NCI-H226 (cell line): Measurements from ENCODE around the gene CNTNAP2.

ENCODE experiments used
- DNase-seq: peaks from one replicate; pipeline ENCODE4 v3.0.0-alpha.2; 2015

Gene CNTNAP2

DNA sequence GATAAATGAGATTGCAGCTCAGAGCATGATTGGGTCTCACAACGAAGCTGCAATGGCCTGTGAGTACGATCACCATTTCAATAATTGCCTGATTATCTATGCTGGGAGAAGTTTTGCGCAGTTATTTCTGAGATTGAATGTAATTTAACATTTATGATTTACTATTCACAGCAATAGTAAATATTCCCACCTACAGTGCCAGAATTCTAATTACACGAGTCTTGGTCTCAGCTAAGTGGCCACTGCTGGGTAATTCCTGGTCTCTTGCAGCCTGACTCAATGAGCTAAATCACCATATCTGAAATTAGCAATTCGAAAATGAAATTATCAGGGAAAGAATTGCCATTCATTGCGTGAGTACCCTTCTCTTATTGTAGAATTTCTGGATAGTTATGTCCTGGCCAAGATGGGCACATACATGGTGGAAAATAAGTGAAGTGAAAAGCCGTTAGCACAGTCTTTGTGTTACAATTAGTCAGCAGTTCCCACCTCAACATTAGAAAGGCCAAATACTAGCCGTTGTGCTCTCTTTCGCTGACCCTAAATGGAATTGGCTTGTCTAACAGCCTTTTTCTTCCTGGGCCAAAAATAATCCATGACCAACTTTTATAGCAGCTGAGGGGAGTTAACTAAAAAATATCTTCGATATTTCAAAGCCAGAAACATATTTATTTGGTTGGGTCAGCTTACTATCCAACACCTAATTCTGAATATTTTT, 1793.0 kb downstream of the CNTNAP2 start:
- no peak for DNase-seq

DNA sequence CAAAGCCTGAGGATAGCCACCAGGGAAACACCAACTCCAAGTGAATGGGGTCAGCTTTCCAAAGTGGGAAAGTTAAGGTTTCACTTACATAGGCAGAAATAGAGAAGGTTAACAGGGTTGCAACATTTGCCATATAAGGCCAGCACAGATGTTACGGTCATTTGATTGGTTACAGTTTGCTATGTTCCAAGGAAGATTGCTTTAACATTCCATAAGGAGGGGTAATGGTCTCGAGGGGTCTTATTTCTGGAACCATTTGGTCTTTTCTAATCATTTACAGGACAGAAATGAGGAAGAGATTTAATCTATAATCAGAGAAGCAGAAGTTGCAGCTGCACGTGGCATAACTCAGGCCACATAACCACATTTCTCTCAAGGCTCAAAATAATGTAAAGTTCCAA, 1794.6 kb downstream of the CNTNAP2 start:
- DNase-seq: no peak

DNA sequence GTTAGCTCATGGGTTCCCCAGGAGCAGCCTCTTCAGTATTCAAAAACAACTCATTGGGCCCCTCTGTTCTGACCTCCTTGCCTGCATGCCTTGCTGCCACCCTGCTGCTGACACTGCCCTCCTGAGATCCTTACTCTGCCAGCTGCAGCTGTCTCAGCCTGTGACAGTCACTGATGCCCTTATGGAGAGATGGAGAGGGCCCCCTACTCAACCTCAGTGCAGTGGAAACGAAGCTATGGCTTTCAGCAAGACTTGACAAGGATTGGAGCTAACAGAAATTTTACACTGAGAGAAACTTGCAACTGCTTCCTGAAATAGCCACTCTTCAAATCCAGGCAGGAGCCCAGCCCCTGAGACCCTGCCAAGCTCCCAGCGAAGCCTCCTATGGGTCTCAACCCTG, 1795.7 kb downstream of the CNTNAP2 start:
- no peak for DNase-seq

DNA sequence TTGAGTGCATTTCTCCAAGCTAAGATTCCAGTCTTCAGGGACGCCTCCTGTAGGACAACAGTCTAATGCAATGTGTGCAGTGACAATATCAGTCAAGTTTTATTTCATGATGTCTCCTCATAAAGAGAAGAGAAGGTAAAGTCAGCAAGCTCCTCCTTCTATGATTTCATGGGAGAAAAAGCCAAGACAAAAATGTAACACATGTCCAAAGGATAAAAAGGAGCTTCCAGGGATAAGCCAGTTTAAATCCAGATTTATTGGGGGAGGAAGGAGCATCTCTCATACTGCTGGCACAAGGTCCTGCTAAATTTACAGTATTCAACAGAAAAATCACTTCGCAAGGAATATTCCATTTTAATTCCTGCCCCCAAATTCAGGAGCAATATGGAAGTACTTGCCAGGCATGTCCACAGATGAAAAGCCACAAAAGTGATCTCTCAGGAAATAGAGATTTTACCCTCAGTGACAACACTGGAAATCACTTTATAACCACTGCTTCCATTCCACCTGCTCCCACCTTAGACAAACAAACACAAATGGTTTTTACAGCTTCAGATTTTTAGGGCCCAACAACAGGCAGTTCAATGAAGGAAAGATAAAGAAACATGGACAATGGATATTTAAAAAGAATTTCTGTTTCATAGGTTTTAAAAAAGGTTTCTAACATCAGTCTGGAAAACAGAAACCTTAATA, 1796.5 kb downstream of the CNTNAP2 start:
- DNase-seq: no peak

DNA sequence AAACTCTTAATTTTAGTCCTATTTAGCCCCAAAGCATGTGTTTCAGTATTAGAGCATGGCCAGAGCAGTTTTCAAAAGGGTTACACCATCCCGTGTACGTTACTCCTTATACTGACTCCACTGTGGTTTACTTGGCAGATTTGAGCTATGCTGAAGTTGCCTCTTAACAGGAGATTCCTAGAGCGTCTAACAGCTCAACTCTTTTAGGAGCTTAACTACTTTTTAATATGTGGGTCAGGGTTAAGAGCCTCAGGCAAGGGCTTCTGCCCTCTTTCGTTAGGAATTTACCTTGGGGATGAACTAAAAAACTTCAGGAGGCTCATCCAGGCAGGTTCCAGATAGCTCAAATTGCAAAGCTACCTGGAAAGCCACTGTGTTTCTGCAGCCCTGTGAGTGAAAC, 1799.2 kb downstream of the CNTNAP2 start:
- DNase-seq: no peak

DNA sequence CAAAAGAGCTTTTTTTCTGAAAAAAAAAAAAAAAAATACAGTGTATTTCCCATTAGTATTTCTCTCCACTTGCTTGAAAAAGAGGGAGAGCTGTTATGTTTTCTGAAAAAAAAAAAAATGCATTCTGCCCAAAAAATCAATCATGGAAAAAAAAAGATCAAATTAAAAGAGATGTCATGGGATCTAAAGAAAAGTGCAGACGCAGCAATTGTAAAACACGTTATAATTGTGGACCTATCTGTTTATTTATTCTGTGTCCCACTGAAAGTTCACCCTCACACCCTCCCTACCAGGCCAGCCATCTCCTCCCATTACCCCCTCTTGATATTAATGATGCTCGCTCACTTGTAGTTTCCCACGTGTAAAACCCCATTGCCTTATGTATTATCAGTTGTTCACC, 1800.0 kb downstream of the CNTNAP2 start:
- DNase-seq: no peak

DNA sequence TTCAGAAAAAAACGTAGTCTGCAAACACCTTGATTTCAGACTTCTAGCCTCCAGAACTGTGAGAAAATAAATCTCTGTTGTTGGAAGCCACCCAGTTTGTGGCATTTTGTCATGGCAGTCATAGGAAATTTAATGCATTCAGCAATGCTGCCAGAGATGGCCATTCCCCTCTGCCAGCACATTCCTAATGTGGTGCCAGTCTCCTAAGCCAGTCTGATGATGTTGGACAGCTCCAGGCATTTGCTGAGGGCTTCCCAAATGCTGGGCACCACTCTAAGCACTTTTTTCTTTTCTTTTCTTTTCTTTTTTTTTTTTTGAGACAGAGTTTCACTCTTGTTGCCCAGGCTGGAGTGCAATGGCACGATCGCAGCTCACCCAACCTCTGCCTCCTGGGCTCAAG, 1807.2 kb downstream of the CNTNAP2 start:
- DNase-seq: no peak

DNA sequence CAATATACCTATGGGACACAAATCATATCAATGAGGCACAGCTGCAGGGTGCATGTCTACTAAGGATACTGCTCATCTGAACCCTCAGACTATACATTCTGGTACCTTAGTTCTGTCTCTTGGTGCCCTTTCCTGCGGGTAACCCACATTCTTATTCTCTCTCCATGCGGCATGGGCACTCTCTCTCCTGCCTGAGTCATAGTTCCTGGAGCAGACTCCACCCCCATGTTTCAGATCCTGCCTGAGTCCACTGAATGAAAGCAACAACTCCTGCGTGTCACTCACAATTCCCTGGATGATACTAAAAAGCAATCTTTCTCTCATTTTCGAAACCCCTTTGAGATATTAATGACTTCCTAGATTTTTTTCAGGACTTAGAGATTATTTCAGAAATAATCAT, 1820.8 kb downstream of the CNTNAP2 start:
- no peak for DNase-seq

DNA sequence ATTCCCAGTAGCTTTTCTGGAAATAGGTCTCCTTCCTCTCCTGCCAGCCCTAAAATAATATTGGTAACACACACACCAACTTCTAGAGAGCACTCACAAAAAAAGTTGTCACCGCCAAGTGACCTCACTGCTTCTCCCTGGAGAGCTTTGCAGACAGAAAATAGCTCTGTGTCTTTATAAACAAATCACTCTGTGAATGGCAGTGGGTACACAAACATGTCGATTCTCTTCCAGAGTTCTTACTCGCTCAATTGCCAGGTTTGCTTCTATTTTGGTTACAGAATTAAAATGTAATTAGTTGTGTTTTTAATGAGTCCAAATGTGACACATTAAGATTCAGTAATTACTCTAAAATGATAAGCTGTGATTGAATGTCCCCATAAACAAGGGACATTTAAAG, 1824.8 kb downstream of the CNTNAP2 start:
- DNase-seq: no peak

DNA sequence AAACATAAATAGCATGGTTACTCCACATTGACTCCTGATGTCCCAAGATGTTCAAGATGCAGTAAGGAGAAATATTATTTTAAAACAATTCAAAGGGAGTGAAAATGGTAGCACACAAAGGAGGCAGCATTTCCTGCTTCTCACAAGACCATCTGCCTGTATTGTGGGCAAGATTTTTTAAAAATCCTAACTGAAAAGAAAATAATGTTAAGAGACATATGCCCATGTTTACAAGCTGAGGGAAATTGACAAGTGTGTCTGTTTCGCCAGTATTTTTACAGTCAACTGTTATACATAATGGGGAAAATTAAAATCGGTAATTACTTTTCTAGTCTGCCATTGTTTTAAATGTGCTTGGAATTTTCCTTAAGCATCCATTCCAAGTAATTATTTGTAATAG, 1827.7 kb downstream of the CNTNAP2 start:
- no peak for DNase-seq

DNA sequence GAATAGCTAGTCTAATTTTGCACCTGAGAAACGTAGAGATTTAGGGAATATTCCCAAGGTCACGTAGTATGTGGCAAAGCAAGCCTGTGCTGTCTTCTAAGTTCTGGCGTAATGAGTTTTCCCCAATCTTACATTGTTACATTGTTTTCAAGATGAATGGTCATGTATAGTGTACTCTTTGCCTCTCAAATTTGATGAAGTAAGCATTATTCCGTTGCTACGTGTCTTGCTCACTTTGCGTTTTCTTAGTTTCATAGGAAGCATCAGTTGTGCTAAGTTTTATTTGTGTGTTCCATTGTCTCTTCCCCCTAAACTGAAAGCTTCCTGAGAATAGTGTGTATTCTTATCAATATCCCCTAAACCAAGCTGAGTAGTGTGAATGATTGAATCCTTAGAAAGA, 1836.3 kb downstream of the CNTNAP2 start:
- no peak for DNase-seq

DNA sequence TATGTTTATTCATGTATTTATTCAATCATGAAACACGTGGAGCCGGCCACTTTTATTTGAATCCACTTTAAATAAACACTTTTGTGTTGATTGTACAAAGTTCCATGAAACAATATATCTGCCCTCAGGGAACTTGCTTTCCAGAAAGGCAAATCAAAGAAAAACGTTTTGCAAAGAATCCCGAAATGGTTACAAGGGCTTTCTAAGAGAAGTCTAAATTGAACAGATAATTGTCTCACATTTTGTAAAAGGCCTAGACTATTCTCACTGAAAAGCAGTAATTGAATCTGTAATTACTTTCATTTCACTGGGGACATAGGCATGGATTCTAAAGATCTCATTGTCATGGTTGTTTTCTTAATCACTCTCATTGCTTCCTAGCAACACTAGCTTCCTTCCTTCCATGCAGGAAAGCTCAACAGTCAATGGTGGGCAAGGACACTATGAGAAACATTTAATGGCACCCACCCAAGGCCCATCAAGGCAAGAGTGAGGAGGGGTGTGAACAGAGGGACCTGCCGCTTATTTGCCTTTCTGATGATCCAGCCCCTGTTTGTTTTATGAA, 1851.5 kb downstream of the CNTNAP2 start:
- DNase-seq: no peak

DNA sequence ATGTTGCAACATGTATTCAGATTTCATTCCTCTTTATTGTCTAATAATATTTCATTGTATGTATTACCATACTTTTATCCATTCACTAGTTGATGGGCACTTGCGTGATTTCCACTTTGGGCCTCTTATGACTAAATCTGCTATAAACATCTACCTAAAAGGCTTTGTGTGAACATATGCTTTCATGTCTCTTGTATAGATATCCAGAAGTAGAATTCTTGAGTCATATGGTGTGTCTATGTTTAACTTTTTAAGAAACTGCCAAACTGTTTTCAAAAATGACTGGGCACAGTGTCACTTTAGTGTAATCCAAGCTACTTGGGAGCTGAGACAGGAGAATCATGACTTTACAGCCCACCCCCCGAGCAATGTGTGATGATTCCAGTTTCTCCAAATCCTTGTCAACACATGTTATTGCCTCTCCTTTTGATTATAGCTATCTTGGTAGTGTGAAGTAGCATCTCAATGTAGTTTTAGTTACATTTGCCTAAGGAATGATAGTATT, 1855.1 kb downstream of the CNTNAP2 start:
- no peak for DNase-seq

DNA sequence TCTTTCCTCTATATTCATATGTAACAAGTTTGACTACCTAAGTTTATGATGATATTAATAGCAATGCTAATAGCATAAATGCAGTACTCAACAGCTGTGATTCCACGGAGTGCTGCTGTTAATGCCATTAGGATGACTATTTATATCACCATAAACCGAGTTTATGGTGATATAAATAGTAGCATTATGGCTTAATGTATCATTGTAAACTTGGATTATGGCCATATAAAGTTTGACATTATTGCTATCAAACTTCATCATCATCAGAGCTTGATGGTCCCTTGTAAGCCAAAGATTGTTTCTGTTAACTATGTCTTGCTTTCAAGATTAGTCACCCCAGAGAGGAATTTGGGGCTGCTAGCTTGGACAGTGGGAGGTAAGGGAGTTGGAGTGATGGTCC, 1861.6 kb downstream of the CNTNAP2 start:
- DNase-seq: no peak

DNA sequence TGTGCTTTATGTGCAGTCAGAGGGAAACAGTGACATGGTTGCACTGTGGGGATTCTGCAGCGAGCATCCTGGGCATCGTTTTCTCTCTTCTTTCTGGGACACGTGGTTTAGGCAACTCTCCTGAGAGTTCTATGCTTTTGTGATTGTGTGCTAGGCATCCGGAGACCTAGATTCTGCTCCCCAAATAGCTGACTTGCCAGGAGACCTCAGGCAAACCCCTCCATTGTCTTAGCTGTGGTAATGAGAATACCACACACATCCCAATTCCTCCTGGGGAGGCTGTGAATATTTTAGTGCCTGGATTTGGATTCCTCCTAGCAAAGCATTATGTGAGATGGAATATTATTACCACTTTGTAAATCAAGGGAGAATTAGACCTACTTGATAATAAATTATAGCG, 1862.0 kb downstream of the CNTNAP2 start:
- DNase-seq: no peak

DNA sequence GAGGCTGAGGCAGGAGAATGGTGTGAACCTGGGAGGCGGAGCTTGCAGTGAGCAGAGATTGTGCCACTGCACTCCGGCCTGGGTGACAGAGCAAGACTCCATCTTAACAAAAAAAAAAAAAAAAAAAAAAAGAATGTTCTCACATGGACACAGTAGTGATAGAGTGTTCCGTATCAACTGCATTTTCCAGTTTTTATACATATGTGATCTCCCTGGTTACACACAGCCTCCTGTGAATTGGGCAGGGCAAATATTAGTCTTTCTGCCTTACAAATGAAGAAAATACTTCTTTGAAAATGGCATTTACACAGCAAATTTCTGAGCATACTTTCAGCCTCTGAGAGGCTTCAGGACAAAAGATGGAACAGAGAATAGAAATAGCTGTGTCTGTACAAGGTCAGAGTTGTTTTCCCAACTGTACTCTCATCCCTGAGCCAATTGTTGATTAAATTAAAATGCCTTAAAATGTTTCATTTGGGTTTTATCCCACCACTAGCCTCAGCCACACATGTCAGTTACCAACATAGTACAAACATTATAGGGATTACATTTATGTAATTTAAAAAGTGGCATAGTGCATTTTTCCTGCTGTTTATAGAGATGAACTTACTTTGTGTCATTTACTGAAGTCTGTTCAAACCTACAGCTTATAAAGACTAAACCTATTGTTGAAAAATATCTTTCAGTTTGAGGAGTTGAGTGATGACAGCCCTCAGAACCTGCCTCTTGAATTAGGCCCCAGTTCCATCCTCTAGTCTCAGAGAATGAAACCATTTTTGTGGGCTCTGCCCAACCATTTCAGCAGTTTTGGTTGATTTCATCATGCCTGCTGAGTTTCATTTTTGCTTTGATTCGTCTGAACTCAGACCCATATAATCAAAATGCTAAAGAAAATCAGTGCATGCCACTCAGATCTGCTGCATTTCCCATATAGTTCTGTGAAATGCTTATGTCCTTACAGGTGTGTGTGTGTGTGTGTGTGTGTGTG, 1864.5 kb downstream of the CNTNAP2 start:
- no peak for DNase-seq

DNA sequence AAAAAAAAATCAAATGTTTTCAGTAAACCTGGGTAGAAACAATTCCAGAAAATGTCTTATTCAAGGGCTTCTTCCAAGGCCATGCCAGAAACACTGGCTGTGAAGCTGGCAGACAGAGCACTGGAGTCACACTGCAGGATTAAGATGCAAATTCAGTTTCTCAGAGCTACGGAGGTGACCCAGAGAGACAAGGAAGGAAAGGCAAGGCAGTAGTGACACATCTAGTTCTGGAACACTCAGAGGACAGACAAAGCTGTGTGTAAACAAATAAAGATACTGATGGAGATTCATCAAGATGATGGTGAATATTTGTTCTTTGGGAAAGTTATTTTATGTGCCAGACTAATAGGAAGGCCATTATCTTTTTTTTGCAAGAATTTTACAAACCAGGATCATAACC, 1865.7 kb downstream of the CNTNAP2 start:
- DNase-seq: no peak

DNA sequence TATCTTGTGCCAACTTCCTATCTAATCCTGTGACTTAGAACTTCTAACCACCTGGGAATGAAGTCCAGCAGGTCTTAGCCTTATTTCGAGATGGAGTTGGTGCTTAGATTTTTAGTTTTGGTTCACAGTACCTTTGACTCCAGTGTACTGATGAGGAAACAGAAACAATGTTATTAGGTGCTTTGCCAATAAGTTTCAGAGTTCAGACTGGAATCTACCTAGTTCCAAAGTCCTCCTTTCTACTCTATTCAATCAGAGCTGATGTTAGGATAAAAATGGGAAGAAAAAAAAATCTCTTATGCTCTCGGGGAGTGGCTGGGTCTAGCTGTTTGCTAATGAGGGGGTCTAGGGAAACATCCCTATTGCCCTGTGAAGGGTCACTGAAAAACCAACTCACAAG, 1867.7 kb downstream of the CNTNAP2 start:
- no peak for DNase-seq

DNA sequence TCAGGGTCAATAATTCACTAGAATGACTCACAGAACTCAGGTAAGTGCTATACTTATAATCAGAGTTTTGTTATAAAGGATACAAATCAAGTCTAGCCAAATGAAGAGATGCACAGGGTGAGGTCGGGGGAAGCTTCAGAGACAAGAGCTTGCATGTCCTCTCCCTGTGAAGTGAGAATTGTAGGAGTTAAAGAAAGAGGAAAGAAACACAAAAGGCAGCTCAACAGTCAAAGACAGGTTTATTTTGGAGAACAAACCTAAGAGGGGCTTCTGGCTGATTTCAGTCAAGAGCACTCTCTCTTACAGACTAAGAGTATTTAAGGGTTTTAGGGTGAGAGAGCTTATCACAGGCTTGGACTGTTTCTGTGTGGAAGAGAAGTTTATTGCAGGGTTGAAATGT, 1873.5 kb downstream of the CNTNAP2 start:
- no peak for DNase-seq

DNA sequence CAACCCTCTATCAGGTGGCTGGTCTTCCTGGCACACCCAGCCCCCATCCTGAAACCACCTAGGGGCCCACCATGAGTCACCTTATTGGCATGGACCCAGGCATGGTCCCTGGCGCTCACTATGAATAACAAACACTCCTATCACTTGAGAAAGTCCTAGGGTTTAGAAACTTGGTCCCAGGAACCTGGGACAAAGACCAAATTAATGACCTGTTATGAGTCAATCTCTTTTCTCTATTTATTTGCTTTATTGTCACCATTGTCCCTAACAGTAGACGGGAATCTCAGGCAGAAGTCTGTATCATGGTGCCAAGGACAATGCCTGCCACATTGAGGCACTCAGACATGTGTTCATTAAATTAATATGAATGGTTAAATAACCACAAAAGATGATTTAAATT, 1874.3 kb downstream of the CNTNAP2 start:
- DNase-seq: no peak

DNA sequence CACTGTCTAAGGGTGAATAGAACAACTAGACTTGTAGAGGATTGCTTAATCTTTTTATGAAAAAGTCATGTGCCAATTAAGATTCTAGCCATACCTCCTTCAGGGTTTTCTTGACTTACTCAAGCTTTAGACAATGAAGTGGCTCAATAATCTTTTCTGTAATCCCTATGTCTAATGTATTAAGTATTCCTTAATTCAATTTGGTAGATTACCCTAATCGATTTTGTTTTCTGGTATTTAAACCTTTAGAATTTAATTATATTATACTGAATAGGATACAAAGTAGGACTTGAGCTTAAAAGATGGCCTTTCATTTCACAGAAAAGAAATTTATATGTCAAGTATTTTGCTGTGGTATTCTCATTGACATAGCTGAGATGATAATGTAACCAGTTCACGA, 1876.1 kb downstream of the CNTNAP2 start:
- DNase-seq: no peak

DNA sequence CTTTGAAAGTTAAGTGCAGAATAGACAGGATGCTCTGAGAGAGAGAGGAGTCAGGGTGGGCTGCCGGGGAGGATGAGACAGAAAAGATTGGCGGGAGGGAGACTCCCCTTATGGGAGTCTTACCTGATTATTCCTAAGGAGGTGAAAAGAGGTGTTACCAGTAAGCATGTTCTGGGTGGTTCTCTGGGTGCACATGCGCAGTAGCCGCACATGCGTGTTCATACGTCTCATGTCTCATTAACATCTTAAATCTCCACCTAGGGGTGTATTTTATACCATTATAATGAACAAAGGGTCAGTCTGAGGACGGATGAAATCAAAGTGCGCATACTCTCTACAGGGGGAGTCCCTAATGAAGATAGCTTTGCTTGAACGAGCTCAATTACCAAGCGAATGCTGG, 1881.0 kb downstream of the CNTNAP2 start:
- no peak for DNase-seq

DNA sequence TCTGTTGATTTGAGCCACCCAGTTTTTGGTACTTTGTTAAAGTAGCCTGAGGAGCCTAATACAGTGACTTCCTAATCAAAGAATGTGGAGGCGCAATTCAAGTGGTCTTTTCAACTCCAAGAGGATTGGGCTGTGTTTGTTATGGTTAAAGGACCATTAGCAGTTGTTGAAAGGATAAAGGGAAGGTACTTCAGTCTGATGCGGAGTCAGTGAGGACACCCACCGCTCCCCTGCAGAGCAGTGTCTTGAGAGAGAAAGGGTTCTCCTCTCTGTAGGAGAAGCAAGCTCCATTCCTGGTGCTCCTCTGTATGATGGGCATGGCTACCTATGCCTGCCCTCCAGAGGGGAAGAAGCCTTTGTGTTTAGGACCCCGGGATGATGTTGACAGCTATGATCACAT, 1883.4 kb downstream of the CNTNAP2 start:
- no peak for DNase-seq
